HG03159 (cell line): ENCODE data around the gene DGKD.

ENCODE experiments used
- ATAC-seq: cut with Tn5 transposase; IDR thresholded peaks from one replicate; pipeline ENCODE4 v1.9.1; 2021; ENCODE audit warnings: mild to moderate bottlenecking, moderate library complexity; ENCODE audit not compliant: unreplicated experiment

DGKD gene

GRCh38 chr2:233489666-233490065, 135.4 kb downstream of the DGKD start:
- ATAC-seq = no peak

GRCh38 chr2:233490831-233491230, 136.5 kb downstream of the DGKD start:
- ATAC-seq = no peak

- ATAC-seq = no peak
Observed at GRCh38 chr2:233491326-233491725, 137.0 kb downstream of the DGKD start.

GRCh38 chr2:233492078-233492477, 137.8 kb downstream of the DGKD start:
- no peak for ATAC-seq

GRCh38 chr2:233492751-233493150, 138.5 kb downstream of the DGKD start:
- no peak for ATAC-seq

- ATAC-seq = no peak
Observed at GRCh38 chr2:233495503-233496496, 141.5 kb downstream of the DGKD start.

GRCh38 chr2:233497692-233498091, 143.4 kb downstream of the DGKD start:
- ATAC-seq = no peak

- ATAC-seq = no peak
Observed at GRCh38 chr2:233498126-233498525, 143.8 kb downstream of the DGKD start.

- ATAC-seq = no peak
Observed at GRCh38 chr2:233499928-233500327, 145.6 kb downstream of the DGKD start.

GRCh38 chr2:233501198-233502076, 147.1 kb downstream of the DGKD start:
- no peak for ATAC-seq

GRCh38 chr2:233503481-233503880, 149.2 kb downstream of the DGKD start:
- no peak for ATAC-seq

GRCh38 chr2:233503947-233504637, 149.8 kb downstream of the DGKD start:
- ATAC-seq = peak; percentile 56

- ATAC-seq = no peak
Observed at GRCh38 chr2:233513953-233514655, 159.8 kb downstream of the DGKD start.

GRCh38 chr2:233519787-233520611, 165.7 kb downstream of the DGKD start:
- peak; percentile 88 for ATAC-seq
